SU-DHL-6 (cell line): Measurements from ENCODE around the gene PFKL.

Source experiments
- EZH2phosphoT487 ChIP-seq: fragments of 200-600 bp; sonication (generic), shearing (Covaris generic); conservative IDR thresholded peaks from 2 replicates; pipeline ENCODE4 v1.6.1; 2018; ENCODE audit warnings: mild to moderate bottlenecking, antibody characterized with exemption, low read length, moderate library complexity, mixed read lengths
- TF ChIP-seq, protein P1 (sequence below): fragments of 200-600 bp; sonication (generic); IDR thresholded peaks from one replicate; pipeline ENCODE4 v1.5.1; 2017; ENCODE audit warnings: antibody characterized with exemption, mild to moderate bottlenecking, low read length, moderate library complexity; ENCODE audit not compliant: insufficient read depth, poor library complexity, severe bottlenecking

DNA sequence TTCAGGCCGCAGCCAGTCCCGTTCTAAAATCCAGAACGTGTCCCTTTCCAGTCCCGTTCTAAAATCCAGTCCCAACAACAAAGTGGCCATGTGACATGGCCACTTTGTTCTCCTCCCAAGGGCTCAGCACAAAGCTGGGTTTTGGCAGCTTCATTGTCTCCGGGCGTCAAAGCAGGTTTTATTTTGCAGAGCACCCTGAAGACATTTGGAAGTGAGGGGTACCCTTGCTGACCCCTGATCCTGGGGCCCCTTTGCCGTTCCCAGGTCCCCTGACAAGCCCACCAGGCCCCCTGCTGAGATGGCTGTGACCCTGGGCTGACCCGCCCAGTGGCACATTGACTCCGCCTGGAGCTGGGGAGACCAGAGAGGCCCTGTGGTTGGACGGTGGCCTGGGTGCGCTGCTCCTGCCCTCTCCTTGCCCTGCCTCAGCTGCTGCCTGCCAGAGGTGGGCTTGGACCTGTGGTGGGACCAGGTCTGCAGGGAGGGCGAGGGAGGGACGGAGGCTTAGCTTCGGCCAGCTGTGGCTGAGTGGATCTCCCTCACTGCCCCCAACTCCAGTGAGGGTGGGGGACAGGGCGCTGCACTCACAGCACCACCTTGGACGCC lies 4.3 kb downstream of the PFKL start:
- TF ChIP-seq, protein P1, sequence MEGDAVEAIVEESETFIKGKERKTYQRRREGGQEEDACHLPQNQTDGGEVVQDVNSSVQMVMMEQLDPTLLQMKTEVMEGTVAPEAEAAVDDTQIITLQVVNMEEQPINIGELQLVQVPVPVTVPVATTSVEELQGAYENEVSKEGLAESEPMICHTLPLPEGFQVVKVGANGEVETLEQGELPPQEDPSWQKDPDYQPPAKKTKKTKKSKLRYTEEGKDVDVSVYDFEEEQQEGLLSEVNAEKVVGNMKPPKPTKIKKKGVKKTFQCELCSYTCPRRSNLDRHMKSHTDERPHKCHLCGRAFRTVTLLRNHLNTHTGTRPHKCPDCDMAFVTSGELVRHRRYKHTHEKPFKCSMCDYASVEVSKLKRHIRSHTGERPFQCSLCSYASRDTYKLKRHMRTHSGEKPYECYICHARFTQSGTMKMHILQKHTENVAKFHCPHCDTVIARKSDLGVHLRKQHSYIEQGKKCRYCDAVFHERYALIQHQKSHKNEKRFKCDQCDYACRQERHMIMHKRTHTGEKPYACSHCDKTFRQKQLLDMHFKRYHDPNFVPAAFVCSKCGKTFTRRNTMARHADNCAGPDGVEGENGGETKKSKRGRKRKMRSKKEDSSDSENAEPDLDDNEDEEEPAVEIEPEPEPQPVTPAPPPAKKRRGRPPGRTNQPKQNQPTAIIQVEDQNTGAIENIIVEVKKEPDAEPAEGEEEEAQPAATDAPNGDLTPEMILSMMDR: no peak
- TF ChIP-seq EZH2phosphoT487: no peak
